GM12864 (cell line): ENCODE measurements around the gene SMARCAD1.
A peak's percentile ranks its signal among the peaks of the same experiment; 100 is the strongest.
"Not testable (repeated sequence)": the region's sequence is repeated elsewhere in the genome, so short reads cannot be mapped to it uniquely, and the experiment has no call there.

Experiments
- DNase-seq: peaks from one replicate; pipeline ENCODE4 v3.0.0-alpha.2; 2011; ENCODE audit warnings: low read depth
- H3K4me3 ChIP-seq: 2 replicates; pipeline ENCODE4 v1.5.1; 2011; ENCODE audit warnings: mild to moderate bottlenecking, low read depth, low read length, control low read depth
- CTCF ChIP-seq: IDR thresholded peaks from 2 replicates; pipeline ENCODE4 v1.5.1; 2011; ENCODE audit warnings: low read depth, mild to moderate bottlenecking, moderate library complexity, low read length, control low read depth, inconsistent platforms; ENCODE audit errors: missing control alignments

The SMARCAD1 gene

GRCh38 chr4:94333866-94334265, 126.2 kb downstream of the SMARCAD1 start:
- DNase-seq = no peak
- TF ChIP-seq CTCF = no peak
- H3K4me3 ChIP-seq = no peak overlapping the region

- H3K4me3 ChIP-seq = no peak overlapping the region
- no peak for TF ChIP-seq CTCF
- DNase-seq = no peak
Measured at GRCh38 chr4:94334476-94334875, 126.8 kb downstream of the SMARCAD1 start.

GRCh38 chr4:94334962-94335361, 127.3 kb downstream of the SMARCAD1 start:
- TF ChIP-seq CTCF = no peak
- H3K4me3 ChIP-seq = no peak overlapping the region
- no peak for DNase-seq

GRCh38 chr4:94336303-94336702, 128.6 kb downstream of the SMARCAD1 start:
- TF ChIP-seq CTCF = no peak

GRCh38 chr4:94336791-94337190, 129.1 kb downstream of the SMARCAD1 start:
- not testable (repeated sequence) for DNase-seq, H3K4me3 ChIP-seq

More at GRCh38 chr4:94336303-94336702, 128.6 kb downstream of the SMARCAD1 start:
- no peak for DNase-seq
- no peak overlapping the region for H3K4me3 ChIP-seq

- H3K4me3 ChIP-seq = no peak overlapping the region
- TF ChIP-seq CTCF = no peak
- DNase-seq = peak; percentile 44
Measured at GRCh38 chr4:94338681-94339351, 131.2 kb downstream of the SMARCAD1 start.

- TF ChIP-seq CTCF = no peak
- peak; percentile 16 for DNase-seq
- H3K4me3 ChIP-seq = no peak overlapping the region
Measured at GRCh38 chr4:94339779-94340178, 132.1 kb downstream of the SMARCAD1 start.
